Measurements from ENCODE around the gene PSEN1.
A peak's percentile ranks its signal among the peaks of the same experiment; 100 is the strongest.

Gene PSEN1

DNA sequence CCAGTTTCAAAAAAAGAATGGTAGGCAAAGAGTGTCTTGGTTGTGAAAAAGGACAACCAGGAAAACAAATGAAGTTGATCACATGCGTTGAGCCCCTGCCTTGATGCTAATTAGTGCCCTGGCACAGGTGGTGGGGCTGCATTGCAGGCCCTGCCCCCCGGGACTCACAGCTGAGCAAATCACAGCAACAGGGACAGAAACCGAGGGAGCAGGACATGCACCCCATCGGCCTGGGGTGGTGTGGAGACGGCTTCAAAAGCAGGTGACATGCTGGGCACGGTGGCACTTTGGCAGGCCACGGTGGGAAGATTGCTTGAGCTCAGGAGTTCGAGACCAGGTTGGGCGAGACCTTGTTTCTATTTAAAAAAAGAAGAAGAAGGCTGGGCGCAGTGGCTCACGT, 99.8 kb downstream of the PSEN1 start:
- in situ Hi-C loops (cut with MboI; ENCODE audit: low pct_unique_long_range_greater_than_20kb, low sequenced_read_pairs): no loop called here

GRCh38 chr14:73236752-73237218, 100.5 kb downstream of the PSEN1 start:
- in situ Hi-C loops (cut with MboI; ENCODE audit: low pct_unique_long_range_greater_than_20kb, low sequenced_read_pairs): no loop called here
- no peak for DNase-seq

More for the DNA sequence above, 99.8 kb downstream of the PSEN1 start:
- no peak for DNase-seq

DNA sequence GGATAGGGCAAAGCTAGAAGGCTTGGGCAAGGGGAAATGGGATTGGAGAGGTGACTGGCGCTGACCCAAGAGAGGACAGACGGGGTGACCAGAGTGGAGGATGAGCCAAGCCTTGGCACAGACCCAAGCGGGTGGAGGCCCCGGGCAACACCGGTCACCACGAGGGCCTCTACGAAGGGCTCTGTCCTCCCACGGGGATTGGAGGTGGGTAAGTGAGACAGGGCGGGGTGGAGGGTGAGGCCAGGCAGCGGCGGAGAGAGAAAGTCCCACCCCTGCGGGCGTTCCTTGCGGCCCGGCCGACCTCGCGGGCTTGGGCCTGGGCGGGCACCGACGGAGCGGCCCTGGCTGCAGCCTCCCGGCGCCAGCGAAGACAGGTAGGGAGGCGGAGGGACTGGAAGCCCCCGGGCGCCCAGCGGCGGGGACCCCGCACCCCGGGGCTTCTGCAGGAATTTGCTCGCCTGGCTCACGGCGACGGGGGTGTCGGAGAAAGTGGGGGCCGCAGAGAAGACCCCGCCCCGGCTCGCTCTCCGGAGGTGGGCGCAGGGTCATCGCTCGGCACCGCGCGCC, 101.0 kb downstream of the PSEN1 start, which contains the start of gene PAPLN:
Gene PAPLN (plus strand): TSS at position 288 of the 567 bp plus-strand sequence. CDS start 2,273 bp downstream, outside the sequence.
- peak; percentile 34 for DNase-seq
- in situ Hi-C loops (cut with MboI; ENCODE audit: low pct_unique_long_range_greater_than_20kb, low sequenced_read_pairs): no loop called here

DNA sequence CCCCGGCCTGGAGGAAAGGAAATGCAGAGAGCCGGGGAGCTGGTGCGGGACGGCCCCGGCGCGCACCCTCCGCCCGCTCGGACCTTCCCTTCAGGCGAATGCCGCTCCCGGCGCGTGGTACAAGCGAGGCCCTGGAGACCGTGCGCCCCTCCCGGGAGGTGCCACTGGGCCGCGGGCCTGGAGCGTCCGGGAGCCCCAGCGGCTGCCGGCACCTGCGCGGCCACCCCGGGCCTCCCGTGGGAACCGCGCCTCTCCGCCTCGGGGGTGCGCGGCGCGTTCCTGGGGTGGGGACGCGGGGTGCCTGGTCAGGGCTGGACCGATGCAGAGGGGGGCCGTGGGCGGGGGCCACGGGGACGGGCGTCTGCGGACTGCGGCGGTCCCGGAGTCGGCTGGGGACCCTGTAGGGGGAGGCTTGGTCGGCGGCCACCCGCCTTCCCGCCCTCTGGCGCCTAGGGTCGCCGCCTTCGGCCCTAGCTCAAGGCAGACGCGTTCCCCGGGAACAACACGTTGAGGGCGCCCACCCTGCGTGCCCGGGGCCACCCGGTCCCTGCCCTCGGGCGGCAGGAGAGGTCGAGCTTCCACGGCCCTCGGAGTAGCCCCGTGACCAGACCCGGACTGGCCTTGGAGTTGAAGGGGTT, 101.6 kb downstream of the PSEN1 start:
- no peak for DNase-seq
- in situ Hi-C loops (cut with MboI; ENCODE audit: low pct_unique_long_range_greater_than_20kb, low sequenced_read_pairs): no loop called here

- in situ Hi-C loops (cut with MboI; ENCODE audit: low pct_unique_long_range_greater_than_20kb, low sequenced_read_pairs): no loop called here
Observed at GRCh38 chr14:73238424-73238852, 102.1 kb downstream of the PSEN1 start.

DNA sequence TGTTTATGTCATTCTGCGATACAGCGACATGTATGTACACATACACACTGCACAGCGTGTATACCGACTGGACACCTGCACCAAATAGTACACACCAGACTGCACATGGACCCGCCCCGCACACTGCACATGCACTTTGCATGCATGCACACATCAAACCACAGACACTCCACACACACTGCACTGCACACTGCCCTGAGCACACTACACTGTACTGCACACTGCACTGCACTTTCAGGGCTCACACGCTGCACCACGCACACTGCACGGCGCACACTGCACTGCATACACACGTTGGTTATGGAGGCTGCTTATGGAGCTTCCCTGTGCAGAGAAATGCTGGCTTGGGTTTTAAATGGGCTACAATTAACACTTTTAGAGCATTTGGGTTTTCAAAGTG, 102.6 kb downstream of the PSEN1 start:
- in situ Hi-C loops (cut with MboI; ENCODE audit: low pct_unique_long_range_greater_than_20kb, low sequenced_read_pairs): no loop called here
- DNase-seq: no peak

More at GRCh38 chr14:73238424-73238852, 102.1 kb downstream of the PSEN1 start:
- DNase-seq: no peak

GRCh38 chr14:73239393-73240241, 103.3 kb downstream of the PSEN1 start:
- no peak for DNase-seq

DNA sequence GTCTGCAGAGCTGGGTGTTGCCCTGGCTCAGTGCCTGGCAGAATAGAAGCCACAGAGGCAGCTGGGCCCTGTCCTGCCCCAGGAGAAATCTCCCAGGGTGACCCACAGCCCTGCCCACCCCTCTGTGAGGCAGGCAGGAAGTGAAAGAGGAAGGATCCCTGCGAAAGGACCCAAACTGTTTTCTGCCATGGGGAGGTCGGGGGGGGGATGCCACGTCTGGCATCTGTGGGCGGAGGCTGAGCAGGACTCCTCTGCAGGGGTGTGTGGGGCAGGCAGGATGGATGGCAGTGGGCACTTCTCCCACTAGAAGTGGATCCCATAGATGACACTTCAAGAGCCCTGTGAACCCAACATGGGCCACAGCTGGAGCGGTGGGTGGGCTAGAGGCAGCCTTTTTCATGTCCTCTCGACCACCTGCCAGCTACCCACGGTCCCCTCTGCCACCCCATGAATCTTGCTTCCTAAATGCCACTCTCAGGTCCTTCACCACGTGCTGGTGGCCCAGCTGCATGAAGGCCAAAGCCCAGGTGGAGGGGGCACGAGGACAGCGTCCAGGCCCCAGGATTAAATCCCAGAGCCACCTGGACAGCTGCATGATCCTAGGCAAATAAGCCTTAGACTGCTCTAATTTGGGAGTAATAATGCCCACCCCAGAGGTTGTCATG, 104.6 kb downstream of the PSEN1 start:
- in situ Hi-C loops (cut with MboI; ENCODE audit: low pct_unique_long_range_greater_than_20kb, low sequenced_read_pairs): no loop called here
- peak; percentile 48 for DNase-seq

More at GRCh38 chr14:73239393-73240241, 103.3 kb downstream of the PSEN1 start:
- in situ Hi-C loops (cut with MboI; ENCODE audit: low pct_unique_long_range_greater_than_20kb, low sequenced_read_pairs): no loop called here

DNA sequence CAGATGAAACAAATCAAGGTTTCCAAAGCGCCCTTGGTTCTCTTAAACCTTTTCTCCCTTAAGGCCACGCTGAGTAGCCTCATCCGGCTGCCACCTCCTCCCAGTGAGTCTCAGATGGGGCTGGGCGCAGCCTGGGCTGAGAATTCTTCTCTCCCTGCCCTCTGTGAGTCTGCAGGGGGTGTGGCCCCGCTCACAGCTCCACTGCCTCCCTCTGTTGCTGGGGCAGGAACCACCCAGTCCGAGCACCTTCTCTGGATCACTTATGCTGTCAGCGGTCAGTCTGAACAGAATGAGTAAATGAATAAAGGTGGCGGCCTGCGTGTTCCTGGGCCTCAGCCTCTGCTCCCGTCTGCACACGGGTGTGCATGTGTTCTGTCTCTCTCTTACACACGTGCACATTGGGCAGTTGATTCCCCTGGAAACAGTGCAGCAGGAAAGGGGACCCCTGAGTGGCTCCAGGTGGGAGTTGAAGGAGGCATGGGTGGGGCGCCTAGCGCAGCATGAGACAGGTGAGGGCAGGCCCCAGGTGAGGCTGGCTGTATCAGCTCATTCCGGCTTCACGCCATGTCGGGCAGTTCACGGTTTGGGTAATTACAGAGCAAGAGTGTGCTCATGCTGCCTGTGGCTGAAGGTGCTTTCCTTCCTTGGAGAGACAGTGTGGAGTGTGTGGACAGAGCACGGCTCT, 105.3 kb downstream of the PSEN1 start:
- DNase-seq: no peak
- in situ Hi-C loops (cut with MboI; ENCODE audit: low pct_unique_long_range_greater_than_20kb, low sequenced_read_pairs): no loop called here

DNA sequence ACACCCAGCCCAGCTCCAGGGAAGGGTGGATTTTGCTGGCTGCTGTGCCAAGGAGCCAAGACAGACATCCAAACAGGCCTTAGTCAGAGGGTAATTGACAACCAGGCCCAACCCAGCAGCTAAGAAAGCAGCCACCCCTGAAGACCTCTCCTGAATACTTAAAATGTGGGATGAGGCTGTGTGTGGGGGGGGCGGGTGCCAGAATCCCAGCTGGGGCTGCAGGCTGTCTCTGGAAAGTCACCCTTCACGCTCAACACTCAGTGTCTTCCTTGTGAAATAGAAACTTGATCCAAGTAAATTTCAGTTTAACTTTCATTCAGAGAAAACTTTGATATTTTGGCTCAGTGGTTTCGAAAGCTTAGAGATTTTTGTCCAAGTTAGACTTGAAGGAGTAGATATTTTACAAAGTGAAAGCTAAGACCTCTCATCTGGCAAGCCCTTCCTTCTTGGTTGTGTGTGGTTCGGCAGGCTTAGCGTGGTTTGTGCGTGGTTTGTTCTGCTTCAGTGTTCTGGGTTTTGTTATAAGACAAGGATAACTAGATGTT, 106.1 kb downstream of the PSEN1 start:
- DNase-seq: peak; percentile 37
- in situ Hi-C loops (cut with MboI; ENCODE audit: low pct_unique_long_range_greater_than_20kb, low sequenced_read_pairs): no loop called here

DNA sequence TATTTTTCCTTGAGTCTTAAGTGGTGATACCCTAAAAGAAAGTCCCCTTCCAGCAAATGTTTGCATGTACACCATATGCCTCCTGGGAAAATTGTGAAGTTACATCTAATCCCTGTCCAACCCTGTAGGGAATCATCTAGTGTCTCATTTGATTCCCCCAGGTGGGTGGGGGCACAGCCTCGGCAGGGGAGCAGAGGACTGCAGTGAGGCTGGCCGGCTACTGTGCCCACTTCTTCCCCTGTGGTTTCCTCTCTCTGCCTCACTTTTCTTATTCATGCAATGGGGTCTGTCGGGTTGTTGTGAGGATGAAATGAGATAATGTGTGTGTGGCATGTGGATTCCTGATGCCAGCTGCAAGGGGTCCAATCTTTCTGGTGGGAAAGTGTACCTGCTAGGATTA, 107.0 kb downstream of the PSEN1 start:
- DNase-seq: no peak
- in situ Hi-C loops (cut with MboI; ENCODE audit: low pct_unique_long_range_greater_than_20kb, low sequenced_read_pairs): no loop called here

DNA sequence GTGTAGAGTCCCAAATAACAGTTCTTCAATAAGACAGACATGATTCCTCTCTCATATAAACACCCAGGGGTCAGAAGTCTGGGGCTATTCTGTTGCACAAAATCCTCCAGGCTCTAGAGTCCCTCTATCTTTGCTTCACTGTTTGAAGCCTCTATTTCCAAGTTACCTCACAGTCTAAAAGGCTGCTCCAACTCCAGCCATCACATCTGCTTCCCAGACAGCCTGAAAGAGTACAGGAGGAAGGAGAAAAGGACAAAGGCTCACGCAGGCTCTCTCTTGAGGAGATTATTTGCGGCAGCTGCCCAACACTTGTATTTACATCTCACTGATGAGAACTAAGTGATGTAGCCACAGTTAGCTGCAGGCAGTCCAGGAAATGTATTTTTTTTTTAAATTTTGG, 107.4 kb downstream of the PSEN1 start:
- DNase-seq: no peak
- in situ Hi-C loops (cut with MboI; ENCODE audit: low pct_unique_long_range_greater_than_20kb, low sequenced_read_pairs): no loop called here

DNA sequence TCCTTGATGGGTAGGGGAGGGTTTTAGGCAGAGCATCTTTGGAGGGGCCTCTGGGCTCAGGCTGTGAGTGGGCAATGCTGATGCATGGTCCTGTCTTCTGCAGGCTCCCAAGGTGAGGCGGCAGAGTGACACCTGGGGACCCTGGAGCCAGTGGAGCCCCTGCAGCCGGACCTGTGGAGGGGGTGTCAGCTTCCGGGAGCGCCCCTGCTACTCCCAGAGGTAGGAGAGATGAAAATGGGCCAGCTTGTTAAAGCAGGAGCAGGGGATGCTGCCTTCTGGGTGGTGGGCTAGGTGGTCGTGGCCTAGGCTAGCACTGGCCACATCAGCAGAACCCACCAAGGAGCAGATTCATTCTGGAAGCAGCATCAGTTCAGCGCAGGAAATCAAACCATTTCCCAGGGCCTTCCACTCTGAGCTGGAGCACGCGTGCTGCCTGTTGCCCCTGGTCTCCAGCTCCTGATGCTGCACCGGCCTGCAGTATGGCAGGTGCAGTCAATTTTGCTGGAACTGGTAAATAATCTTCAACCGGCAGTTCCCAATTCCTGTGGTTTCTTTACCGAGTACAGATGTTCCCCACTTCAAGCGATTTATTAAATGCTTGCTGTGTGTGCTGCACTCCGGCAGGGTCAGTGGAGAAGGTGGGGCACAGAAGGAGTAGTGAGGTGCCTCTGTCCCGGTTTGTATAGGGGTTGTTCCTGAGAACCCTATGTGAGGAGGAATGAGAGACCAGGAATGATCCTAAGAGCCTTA, 108.4 kb downstream of the PSEN1 start:
- in situ Hi-C loops (cut with MboI; ENCODE audit: low pct_unique_long_range_greater_than_20kb, low sequenced_read_pairs): no loop called here
- no peak for DNase-seq

DNA sequence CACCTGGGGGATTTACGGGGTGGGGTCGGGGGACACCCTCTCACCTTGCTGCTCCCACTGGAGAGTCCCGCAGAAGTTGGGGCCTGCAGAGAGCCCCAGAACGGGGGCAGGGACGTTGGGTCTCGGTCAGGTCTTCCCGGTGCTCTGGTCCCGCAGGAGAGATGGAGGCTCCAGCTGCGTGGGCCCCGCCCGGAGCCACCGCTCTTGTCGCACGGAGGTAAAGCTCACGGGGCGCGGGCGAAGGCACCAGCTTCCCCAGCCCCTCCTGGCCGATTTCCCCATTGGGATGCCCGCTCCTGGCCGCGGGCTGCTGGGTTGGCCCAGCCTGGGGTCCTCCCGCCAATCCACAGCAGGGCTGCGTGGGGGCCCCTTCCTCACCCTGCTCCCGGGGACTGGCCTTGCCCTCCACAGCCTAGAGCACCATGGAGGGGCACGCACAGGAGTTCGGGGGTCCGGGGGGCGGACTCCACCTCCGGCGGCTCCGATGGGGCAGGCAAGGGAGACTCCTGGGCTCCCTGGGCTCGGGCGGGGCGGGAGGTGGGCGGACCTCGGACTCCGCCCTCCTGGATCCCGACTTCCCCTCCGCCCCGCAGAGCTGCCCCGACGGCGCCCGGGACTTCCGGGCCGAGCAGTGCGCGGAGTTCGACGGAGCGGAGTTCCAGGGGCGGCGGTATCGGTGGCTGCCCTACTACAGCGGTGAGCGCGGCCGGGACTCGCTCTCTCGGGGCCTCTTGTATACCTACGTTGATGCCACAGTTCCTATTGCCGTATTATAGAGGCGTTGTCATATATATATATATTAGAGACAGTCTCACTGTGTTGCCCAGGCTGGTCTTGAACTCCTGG, 109.4 kb downstream of the PSEN1 start:
- in situ Hi-C loops (cut with MboI; ENCODE audit: low pct_unique_long_range_greater_than_20kb, low sequenced_read_pairs): no loop called here
- DNase-seq: peak; percentile 60

DNA sequence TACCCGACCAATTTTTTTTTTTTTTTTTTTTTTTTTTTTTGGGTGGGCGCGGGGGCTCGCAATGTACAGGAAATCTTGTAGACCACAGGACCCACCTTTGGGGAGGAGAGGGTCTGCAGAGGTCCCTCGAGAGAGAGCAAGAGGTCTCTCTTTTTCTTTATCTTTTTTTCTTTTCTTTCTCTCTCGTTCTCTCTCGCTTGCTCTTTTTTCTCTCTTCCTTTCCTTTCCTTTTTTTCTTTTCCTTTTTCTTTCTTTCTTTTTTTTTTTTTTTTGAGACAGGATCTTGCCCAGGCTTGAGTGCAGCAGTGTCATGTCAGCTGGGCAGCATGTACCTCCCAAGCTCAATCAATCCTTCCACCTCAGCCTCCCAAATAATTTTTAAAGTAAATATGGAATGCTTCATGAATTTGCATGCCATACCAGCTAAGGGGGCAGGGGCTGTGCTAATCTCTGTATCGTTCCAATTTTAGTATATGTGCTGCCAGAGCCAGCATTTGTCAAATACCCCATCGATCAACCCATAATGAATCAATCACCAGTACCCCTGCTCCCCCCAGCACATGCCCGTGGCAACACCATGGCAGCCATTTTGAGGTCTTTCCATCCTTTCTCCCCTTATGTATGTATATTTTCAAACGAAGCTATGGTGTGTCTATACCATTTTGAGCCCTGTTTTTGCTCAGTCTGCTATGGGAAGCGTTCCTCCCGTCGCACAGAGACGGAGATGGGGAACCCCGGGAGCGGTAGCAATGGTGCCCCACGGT, 110.3 kb downstream of the PSEN1 start:
- DNase-seq: no peak
- in situ Hi-C loops (cut with MboI; ENCODE audit: low pct_unique_long_range_greater_than_20kb, low sequenced_read_pairs): no loop called here

DNA sequence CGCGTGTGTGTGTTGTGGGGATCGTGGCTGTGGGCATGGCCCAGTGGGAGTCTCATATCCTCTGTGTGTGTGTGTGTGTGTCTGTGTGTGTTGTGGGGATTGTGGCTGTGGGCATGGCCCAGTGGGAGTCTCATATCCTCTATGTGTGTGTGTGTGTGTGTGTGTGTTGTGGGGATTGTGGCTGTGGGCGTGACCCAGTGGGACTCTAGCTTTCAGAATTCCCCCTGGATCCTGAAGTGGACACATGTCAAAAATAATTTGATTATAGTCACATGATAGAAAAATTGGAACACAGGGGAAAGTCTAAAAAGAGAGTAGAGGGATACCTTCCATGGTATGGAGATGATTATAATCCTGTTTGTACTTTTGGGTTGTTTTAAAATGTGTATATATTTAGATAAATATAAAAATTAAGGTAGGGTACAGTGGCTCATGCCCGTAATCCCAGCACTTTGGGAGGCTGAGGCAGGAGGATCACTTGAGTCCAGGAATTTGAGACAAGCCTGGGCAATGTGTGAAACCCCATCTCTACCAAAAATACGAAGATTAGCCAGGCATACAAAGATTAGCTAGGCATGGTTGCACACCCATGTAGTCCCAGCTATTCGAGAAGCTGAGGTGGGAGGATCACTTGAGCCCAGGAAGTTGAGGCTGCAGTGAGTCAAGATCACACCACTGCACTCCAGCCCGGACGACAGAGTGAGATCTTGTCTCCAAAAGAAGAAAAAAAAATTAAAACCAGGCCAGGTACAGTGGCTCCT, 112.0 kb downstream of the PSEN1 start:
- DNase-seq: peak; percentile 37
- in situ Hi-C loops (cut with MboI; ENCODE audit: low pct_unique_long_range_greater_than_20kb, low sequenced_read_pairs): no loop called here
